Measurements from ENCODE around the gene PPIF. TPM values are rescaled to one million over a fixed set of nuclear protein-coding genes. Genes with fewer than 3 reads are reported as not detected.

The PPIF gene
- total RNA-seq, 4 donors from 2014 or later: 35.7 to 57.8 (median 45.0) TPM

DNA sequence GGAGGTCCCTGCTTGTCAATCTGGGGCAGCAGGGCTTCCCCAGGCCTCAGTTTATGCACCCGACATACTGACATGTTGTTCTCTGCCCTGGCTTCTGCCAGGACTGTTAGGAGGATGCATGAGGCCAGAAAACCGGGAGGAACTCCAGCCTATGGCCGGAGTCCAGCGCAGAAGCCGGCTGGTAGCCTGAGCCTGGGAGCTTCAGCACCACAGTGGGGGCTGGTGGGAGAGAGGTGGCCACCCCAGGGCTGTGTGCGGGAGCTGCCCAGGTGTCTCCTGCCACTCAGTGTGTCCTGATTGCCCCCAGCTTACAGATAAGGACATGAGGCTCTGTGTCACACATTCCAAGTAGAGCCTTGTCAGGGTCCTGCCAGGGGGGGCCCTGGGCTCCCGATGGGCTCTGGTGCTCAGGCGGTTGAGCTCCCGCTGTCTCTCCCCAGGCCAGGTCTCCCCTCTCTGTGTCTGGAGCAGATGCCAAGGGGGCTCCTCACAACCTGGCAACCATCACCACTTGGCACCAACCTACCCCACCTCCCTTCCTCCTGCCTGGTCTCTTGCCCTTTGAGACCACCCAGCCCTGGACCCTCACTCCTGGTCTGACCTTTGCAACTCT, 32.3 kb downstream of the PPIF start:
- H3K4me1 ChIP-seq: peaks cover 0 to 28% (median 0%) of the 10 kb centered on the region in 4 donors
- no peaks in the 10 kb centered on the region for H3K9me3 ChIP-seq
- H3K36me3 ChIP-seq: peaks cover 0 to 4% (median 0%) of the 10 kb centered on the region in 3 donors
- H3K27me3 ChIP-seq: no peaks in the 10 kb centered on the region
- DNase-seq: peak in 1 of 3 donors; percentile 44
- H3K4me3 ChIP-seq: peak overlapping the region in 1 of 4 donors; percentile 1
- TF ChIP-seq POLR2A (IDR thresholded peaks at IDR 0.05): no peak
- TF ChIP-seq, protein P1, sequence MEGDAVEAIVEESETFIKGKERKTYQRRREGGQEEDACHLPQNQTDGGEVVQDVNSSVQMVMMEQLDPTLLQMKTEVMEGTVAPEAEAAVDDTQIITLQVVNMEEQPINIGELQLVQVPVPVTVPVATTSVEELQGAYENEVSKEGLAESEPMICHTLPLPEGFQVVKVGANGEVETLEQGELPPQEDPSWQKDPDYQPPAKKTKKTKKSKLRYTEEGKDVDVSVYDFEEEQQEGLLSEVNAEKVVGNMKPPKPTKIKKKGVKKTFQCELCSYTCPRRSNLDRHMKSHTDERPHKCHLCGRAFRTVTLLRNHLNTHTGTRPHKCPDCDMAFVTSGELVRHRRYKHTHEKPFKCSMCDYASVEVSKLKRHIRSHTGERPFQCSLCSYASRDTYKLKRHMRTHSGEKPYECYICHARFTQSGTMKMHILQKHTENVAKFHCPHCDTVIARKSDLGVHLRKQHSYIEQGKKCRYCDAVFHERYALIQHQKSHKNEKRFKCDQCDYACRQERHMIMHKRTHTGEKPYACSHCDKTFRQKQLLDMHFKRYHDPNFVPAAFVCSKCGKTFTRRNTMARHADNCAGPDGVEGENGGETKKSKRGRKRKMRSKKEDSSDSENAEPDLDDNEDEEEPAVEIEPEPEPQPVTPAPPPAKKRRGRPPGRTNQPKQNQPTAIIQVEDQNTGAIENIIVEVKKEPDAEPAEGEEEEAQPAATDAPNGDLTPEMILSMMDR (IDR thresholded peaks at IDR 0.05): no peak
- H3K27ac ChIP-seq: peak overlapping the region; percentile 38 to 81 (median 54)

DNA sequence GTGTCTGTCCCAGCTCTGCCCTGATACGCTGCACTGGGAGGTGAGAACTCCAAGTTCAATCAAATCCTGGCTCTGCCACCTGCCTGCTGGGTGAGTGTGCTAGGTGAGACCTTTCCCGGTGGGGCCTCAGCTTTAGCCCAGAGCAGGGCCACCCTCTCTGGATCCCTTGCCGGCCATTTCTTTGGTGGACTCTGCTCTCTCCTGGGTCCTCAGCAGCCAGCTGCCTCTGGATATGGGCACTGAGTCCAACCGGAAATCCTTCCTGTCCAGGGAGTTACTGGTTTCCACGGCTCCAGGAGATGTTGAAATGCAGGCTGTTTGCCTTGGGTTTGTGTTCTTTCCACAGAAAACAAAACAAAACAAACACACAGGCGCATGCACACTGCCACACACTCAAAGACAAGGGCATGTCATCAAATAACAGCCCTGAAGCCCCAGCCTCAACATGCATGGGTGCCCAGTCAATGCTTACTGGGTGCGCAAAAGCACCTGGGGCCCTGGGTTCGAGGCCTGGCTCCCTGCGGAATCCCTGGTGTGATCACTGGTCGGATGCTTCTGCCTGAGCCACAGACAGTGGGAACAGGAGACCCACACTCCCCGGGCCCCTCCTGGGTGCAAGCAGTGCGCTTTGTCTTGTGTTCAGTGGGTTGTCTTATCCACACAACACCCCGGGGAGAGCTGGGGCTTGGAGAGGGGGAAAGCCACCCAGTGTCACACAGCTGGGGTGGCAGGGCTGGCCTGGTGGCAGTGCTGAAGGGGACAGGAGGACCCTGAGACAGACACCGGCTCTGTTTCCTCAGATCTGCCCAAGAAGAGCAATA, 33.1 kb downstream of the PPIF start:
- H3K36me3 ChIP-seq: peaks cover 0 to 4% (median 0%) of the 10 kb centered on the region in 3 donors
- TF ChIP-seq POLR2A (IDR thresholded peaks at IDR 0.05): no peak
- TF ChIP-seq, protein P1 (IDR thresholded peaks at IDR 0.05): no peak
- no peaks in the 10 kb centered on the region for H3K9me3 ChIP-seq
- peak overlapping the region; percentile 51 to 81 (median 66) for H3K27ac ChIP-seq
- no peak overlapping the region for H3K4me3 ChIP-seq
- peak; percentile 14 to 54 (median 40) for DNase-seq
- peaks cover 0 to 28% (median 0%) of the 10 kb centered on the region in 4 donors for H3K4me1 ChIP-seq
- no peaks in the 10 kb centered on the region for H3K27me3 ChIP-seq

DNA sequence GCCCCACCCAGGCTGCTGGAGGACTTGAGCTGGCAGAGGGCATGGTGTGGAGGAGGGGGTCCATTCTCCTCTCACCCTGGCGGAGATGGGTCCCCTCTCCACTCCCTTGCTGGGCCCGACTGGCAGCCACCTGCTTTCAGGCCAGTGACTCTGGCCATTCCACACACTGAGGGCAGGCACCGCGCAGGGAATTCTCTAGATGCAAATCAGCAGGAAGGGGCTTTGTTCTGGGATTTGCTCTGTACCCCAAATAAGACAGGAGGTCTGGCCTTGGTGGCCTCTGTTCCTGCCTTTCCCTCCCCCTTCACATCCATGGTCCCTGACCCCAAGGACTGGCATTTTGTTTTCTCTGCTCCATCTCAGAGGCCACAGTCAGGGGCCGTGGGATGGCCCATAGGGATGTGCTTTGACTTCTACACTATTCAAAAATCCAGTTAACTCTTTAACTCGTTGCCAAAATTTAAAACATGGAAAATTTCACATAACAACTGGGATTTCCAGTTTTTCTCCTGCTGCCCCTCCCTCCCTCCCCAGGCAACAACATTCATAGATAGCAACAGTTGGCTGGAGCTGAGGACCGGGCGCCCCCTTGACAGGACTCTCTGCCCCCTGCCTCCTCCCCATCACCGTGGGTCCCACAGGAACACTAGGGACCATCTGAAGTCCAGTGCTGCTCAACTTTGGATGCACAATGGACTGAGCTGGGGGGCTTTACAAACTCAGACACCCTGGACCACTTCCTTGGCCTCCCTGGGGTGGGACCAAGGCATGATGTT, 33.9 kb downstream of the PPIF start:
- peaks cover 0 to 28% (median 0%) of the 10 kb centered on the region in 4 donors for H3K4me1 ChIP-seq
- H3K36me3 ChIP-seq: peaks cover 0 to 9% (median 0%) of the 10 kb centered on the region in 3 donors
- no peak for TF ChIP-seq POLR2A (IDR thresholded peaks at IDR 0.05)
- TF ChIP-seq, protein P1 (IDR thresholded peaks at IDR 0.05): no peak
- H3K9me3 ChIP-seq: no peaks in the 10 kb centered on the region
- peak in 1 of 3 donors; percentile 34 for DNase-seq
- H3K4me3 ChIP-seq: no peak overlapping the region
- no peaks in the 10 kb centered on the region for H3K27me3 ChIP-seq
- H3K27ac ChIP-seq: peak overlapping the region; percentile 51 to 81 (median 66)

DNA sequence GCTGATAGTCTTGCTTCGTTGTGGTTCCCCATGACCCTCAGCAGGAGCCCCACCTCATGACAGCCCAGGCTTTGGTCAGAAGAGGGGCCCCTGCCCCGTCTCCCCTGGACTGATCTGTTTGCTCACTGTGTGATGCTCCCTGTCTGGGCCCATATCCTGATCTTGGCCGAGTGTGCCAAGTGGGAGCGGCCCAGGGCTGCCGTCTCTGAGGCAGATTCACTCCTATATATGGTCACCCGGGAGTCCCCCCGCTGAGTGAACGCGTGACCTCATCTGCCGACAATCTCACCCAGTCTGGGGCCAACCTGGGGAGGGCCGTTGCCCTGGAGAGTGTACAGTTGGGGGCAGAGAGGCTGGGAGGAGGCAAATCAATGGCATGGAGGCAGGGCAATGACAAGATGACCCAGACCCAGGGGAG, 34.5 kb downstream of the PPIF start:
- Histone ChIP-seq H3K27ac (peak overlapping the region; percentile 51 to 81 (median 66)), H3K9me3 (no peaks in the 10 kb centered on the region), H3K36me3 (peaks cover 0 to 14% (median 0%) of the 10 kb centered on the region in 3 donors), H3K4me3 (no peak overlapping the region), H3K27me3 (no peaks in the 10 kb centered on the region), H3K4me1 (peaks cover 0 to 28% (median 0%) of the 10 kb centered on the region in 4 donors)
- peak; percentile 35 to 69 (median 54) for DNase-seq
- no peak for TF ChIP-seq POLR2A (IDR thresholded peaks at IDR 0.05)
- TF ChIP-seq, protein P1 (IDR thresholded peaks at IDR 0.05): no peak

DNA sequence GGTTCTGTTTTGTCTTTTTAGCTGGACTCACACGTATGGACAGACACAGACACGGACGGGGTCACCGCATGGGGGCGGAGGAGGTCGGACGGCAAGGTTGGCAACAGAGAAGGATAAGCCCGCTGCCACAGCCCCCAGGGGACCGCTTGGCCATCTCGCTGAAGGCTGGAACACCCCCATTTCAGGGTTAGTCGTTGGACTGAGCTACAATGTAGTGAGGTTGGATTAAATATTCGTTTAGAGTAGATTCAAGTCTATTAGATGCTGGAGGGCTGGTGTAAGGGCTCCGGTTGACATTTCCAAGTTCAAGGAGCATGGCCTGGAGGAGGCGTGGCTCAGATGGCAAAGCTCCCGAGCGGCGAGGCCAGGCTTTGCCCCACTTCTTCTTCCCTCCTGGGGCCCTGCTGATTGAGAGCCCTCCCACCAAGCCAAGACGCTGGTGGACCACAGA, 35.2 kb downstream of the PPIF start:
- peak overlapping the region; percentile 28 to 81 (median 49) for H3K27ac ChIP-seq
- H3K4me3 ChIP-seq: no peak overlapping the region
- peaks cover 0 to 28% (median 0%) of the 10 kb centered on the region in 4 donors for H3K4me1 ChIP-seq
- peak; percentile 12 to 48 (median 42) for DNase-seq
- H3K36me3 ChIP-seq: peaks cover 0 to 14% (median 0%) of the 10 kb centered on the region in 3 donors
- no peaks in the 10 kb centered on the region for H3K27me3 ChIP-seq
- no peaks in the 10 kb centered on the region for H3K9me3 ChIP-seq
- TF ChIP-seq POLR2A (IDR thresholded peaks at IDR 0.05): no peak
- TF ChIP-seq, protein P1 (IDR thresholded peaks at IDR 0.05): no peak
